GM13976 (cell line): ENCODE data around the gene THOP1.
A peak's percentile ranks its signal among the peaks of the same experiment; 100 is the strongest.
"Not testable (repeated sequence)": the region's sequence is repeated elsewhere in the genome, so short reads cannot be mapped to it uniquely, and the experiment has no call there.

ENCODE experiments used
- DNase-seq: peaks from one replicate; pipeline ENCODE4 v3.0.0; 2012; ENCODE audit warnings: low spot score
- in situ Hi-C: fragments of 300-500 bp; cut with MboI; formaldehyde crosslinking; loops from one replicate; pipeline ENCODE4 v1.12.0; 2022; ENCODE audit warnings: low sequenced_read_pairs, mixed read lengths, inconsistent platforms; ENCODE audit not compliant: unreplicated experiment
- TF ChIP-seq, protein P1 (sequence below): IDR thresholded peaks from 2 replicates; pipeline ENCODE4 v1.5.1; 2012; ENCODE audit warnings: borderline replicate concordance, mild to moderate bottlenecking; ENCODE audit not compliant: insufficient read depth; ENCODE audit errors: extremely low read depth, missing control alignments, control extremely low read depth

Gene THOP1

DNA sequence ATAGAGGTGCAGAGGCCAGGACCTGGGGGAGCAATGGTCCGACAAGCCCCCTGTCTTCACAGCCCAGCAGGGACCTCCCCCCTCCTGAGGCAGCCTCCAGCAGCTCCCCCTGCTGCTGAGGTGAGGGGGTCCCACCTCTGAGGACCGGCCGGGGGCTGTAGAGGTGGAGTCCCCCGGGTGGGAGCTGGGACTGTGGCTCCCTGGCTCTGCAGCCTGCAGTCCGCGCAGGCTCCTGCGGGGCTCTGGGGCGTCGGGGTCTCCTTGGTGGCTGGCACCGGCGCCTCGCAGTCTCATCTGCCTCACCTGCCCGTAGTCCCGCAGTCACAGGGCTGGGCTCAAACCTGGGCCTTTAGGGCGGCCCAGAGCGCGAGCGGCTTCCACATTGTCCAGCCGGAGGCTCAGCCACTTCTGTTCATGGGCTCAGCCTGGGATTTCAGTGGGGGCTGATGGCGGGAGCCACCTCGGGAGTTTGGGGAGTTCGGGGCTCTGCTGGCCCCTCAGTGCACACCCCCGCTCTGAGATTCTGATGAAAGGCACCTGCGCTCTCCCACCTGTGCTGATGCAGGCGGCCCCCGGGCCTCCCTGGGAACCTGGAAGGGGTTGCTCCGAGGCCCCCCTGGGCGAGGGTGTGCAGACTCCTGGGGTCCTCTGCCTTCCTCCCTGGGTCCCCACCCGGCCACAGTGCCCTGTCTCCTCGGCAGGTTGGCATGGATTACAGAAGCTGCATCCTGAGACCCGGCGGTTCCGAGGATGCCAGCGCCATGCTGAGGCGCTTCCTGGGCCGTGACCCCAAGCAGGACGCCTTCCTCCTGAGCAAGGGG lies 27.3 kb downstream of the THOP1 start:
- DNase-seq = peak; percentile 23
- TF ChIP-seq, protein P1, sequence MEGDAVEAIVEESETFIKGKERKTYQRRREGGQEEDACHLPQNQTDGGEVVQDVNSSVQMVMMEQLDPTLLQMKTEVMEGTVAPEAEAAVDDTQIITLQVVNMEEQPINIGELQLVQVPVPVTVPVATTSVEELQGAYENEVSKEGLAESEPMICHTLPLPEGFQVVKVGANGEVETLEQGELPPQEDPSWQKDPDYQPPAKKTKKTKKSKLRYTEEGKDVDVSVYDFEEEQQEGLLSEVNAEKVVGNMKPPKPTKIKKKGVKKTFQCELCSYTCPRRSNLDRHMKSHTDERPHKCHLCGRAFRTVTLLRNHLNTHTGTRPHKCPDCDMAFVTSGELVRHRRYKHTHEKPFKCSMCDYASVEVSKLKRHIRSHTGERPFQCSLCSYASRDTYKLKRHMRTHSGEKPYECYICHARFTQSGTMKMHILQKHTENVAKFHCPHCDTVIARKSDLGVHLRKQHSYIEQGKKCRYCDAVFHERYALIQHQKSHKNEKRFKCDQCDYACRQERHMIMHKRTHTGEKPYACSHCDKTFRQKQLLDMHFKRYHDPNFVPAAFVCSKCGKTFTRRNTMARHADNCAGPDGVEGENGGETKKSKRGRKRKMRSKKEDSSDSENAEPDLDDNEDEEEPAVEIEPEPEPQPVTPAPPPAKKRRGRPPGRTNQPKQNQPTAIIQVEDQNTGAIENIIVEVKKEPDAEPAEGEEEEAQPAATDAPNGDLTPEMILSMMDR = no peak
- in situ Hi-C loops = no loop called here

DNA sequence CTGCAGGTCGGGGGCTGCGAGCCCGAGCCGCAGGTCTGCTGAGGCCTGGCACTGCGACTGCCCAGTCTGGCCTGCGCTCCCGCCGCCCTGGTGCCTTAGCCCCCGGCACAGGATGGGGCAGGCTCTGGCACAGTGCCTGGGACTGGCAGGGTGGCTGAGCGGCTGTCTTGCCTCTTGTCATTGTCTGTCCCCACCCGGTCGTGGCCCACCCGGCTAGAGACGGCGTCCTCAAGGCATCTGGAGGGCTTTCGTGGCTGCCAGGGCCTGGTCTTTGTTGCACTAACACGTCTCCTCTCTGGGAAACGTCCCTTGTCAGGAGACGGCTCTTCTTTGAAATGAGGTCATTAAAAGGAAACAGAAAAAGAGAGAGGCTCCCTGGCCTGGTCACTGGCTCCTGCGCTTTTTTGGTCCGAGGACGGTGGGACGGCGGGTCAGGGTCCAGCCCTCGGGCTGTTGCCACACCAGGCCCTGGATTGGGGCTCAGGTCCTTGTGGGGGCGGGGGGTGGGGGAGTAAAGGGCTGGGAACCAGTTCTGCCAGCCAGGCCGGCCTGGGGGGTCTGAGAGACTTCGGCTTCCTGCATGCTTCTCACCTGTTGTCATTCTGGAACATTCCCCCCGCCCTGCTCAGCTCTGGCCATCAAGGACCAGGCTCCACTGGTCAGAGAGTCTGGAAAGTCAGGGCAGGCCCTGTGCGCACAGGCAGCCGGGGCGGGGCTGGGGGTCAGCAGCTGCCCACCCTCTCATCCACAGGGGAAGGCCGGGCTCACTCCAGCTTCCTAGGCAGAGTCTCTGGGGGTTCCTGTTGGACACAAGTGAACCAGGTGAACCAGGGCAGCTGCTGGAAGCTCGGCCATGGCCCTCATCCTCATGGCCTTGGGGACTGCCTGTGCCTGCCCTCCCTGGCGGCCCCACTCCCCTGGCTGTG lies 28.2 kb downstream of the THOP1 start:
- TF ChIP-seq, protein P1 = no peak
- in situ Hi-C loops = no loop called here
- no peak for DNase-seq

DNA sequence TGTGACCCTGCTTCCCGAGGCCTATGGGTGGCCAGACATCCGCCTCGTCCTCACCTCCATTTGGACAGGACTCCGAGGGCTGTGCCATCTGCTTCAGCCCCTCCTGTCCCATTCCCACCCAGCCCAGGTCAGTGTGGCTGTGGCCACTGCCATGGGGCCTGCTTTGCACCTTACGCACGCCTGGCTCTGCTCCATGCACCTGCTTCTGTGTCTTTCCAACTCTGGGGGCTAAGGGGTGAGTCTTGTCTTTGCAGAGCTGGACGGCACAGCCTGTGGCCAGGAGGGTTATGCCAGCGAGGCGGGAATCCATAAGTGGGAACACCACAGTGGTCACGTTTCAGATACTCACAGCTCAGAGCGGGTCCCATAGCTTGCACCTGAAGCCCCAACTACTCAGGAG lies 29.1 kb downstream of the THOP1 start:
- in situ Hi-C loops = no loop called here
- TF ChIP-seq, protein P1 = no peak
- DNase-seq = no peak

DNA sequence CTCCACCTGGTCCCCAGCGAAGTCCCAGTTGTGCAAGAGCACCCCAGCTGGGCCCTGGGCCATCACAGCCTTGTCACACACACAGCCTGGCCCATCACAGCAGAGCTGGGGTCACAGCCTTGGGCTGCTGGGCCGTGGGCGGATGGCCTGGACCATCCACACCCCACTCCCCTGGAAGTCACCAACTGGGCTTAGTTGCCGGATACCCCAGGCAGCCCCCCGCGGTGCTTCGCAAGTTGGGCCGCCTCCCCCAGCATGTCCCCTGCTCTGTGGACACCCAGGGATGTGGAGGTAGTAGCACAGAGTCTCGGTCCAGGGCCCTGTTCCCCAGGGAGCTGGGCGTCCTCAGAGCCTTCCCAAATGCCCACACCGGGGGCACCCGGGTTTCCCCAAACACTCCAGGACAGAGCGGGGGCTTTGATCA lies 29.9 kb downstream of the THOP1 start:
- in situ Hi-C loops = no loop called here

DNA sequence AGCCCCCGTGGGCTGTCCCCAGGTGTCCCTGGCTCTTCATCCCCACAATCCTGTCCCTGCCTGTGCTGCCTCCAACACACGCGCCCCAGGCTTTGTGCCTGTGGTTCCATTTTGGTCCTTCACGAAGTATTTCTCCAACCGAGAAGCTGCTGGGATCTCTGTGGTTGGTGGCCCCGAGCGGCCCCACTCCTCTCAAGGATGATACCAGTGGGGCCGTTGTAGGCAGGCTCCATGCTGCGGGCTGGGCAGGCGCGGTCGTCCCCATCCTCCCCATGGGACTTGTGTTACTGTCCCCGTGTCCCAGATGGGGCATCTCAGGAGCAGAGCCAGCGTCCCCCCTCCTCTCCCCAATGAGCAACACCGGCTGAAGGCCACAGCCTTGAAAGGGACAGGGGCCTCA lies 30.6 kb downstream of the THOP1 start:
- DNase-seq = no peak
- in situ Hi-C loops = no loop called here
- TF ChIP-seq, protein P1 = no peak

More for the DNA sequence above, 29.9 kb downstream of the THOP1 start:
- DNase-seq = no peak
- TF ChIP-seq, protein P1 = no peak

DNA sequence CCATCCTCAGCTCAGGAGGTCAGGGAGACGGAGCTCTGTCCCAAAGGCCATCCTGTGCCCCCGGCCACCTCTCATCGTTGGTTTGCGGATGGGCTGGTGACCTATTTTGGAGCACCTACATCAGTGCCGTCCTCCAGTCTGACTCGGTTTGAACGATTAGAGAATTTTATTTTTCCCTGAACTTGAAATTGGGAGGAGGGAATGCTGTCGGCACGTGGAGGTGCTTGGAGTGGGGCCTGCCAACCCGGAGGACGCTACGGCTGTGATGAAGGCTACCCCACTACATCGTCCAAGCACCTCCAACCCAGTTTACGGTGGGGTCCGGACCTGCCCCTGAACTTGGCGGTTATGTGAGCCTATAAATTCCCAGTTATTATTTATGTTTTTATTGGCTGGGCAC lies 31.3 kb downstream of the THOP1 start:
- no peak for DNase-seq
- TF ChIP-seq, protein P1 = no peak
- in situ Hi-C loops = no loop called here

DNA sequence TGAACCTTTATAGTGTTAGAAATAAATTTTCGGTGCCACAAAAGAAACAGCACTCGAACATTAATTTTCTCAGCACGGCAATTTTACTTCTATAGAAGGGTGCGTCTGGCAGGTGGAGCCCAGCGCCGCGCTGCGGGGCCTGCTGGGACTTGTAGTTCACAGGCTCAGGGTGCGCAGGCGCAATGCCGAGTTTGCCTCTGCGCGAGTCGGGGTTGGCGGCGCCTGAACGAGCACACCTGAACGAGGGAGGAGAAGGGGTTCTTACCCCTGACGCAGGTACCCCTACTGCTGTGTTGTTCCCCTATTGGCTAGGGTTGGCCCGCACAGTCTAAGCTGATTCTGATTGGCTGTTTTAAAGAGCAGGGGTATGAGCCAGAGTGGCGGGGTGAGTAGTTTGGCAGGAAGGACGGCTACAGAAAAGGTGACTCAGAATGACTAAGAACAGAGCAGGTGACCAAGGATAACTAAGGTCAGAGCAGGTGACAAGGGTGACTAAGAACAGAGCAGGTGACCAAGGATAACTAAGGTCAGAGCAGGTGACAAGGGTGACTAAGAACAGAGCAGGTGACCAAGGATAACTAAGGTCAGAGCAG lies 32.0 kb downstream of the THOP1 start:
- in situ Hi-C loops, DNase-seq: not testable (repeated sequence)
